Progenitor cell of endocrine pancreas (in vitro differentiated cells): Measurements from ENCODE around the gene GPR176. TPM values are rescaled to one million over a fixed set of nuclear protein-coding genes. Genes with fewer than 3 reads are reported as not detected.
"Not testable (repeated sequence)": the region's sequence is repeated elsewhere in the genome, so short reads cannot be mapped to it uniquely, and the experiment has no call there.

Source experiments
- DNase-seq: peaks from one replicate; pipeline ENCODE4 v3.0.0; 2021; ENCODE audit warnings: low spot score; ENCODE audit not compliant: unreplicated experiment
- H3K27ac Mint-ChIP-seq: 2 replicates; pipeline ENCODE4 v1.8.0; 2021; ENCODE audit warnings: mild to moderate bottlenecking, moderate library complexity, mixed read lengths
- H3K27me3 Mint-ChIP-seq: 2 replicates; pipeline ENCODE4 v1.8.0; 2021; ENCODE audit warnings: mixed read lengths
- H3K36me3 Mint-ChIP-seq: 2 replicates; pipeline ENCODE4 v1.8.0; 2022; ENCODE audit warnings: mixed read lengths; ENCODE audit not compliant: insufficient read depth
- H3K4me1 Mint-ChIP-seq: 2 replicates; pipeline ENCODE4 v1.8.0; 2021; ENCODE audit warnings: low read depth, mixed read lengths
- H3K4me3 Mint-ChIP-seq: 2 replicates; pipeline ENCODE4 v1.8.0; 2021; ENCODE audit warnings: low read depth, mild to moderate bottlenecking, moderate library complexity, mixed read lengths
- H3K9me3 Mint-ChIP-seq: 2 replicates; pipeline ENCODE4 v1.8.0; 2021; ENCODE audit warnings: low read depth, mixed read lengths
- CTCF ChIP-seq: fragments of 200-600 bp; sonication (generic); IDR thresholded peaks from one replicate; pipeline ENCODE4 v1.5.0; 2021; ENCODE audit warnings: antibody characterized with exemption, mild to moderate bottlenecking; ENCODE audit not compliant: unreplicated experiment
- total RNA-seq: library from RNA; stranded (reverse); gene quantifications from 2 replicates; pipeline ENCODE4 v1.2.1, GENCODE V29; 2021

Gene GPR176
- total RNA-seq, 1 donor from 2014 or later = 1.0 TPM

GRCh38 chr15:39907216-39907615 is 12.8 kb downstream of the GPR176 start:
- H3K27me3 Mint-ChIP-seq = peaks cover 9% of the 10 kb centered on the region
- no peak for DNase-seq
- no peaks in the 10 kb centered on the region for H3K36me3 Mint-ChIP-seq
- peaks cover 8% of the 10 kb centered on the region for H3K4me1 Mint-ChIP-seq
- no peak overlapping the region for H3K27ac Mint-ChIP-seq
- H3K9me3 Mint-ChIP-seq = no peaks in the 10 kb centered on the region
- TF ChIP-seq CTCF = no peak
- H3K4me3 Mint-ChIP-seq = no peak overlapping the region

GRCh38 chr15:39904115-39904514 is 16.0 kb downstream of the GPR176 start:
- Mint-ChIP-seq H3K4me3 (no peak overlapping the region), H3K4me1 (peaks cover 11% of the 10 kb centered on the region), H3K27me3 (no peaks in the 10 kb centered on the region), H3K27ac (no peak overlapping the region), H3K36me3 (no peaks in the 10 kb centered on the region), H3K9me3 (no peaks in the 10 kb centered on the region)
- DNase-seq = no peak
- no peak for TF ChIP-seq CTCF

- no peak overlapping the region for H3K4me3 Mint-ChIP-seq
- H3K36me3 Mint-ChIP-seq = no peaks in the 10 kb centered on the region
- H3K9me3 Mint-ChIP-seq = no peaks in the 10 kb centered on the region
- no peak for DNase-seq
- no peak overlapping the region for H3K27ac Mint-ChIP-seq
- peaks cover 5% of the 10 kb centered on the region for H3K27me3 Mint-ChIP-seq
- H3K4me1 Mint-ChIP-seq = peaks cover 13% of the 10 kb centered on the region
- TF ChIP-seq CTCF = no peak
Measured at GRCh38 chr15:39898317-39898716, 21.7 kb downstream of the GPR176 start.

GRCh38 chr15:39896846-39897245 is 23.2 kb downstream of the GPR176 start:
- Mint-ChIP-seq H3K36me3 (no peaks in the 10 kb centered on the region), H3K4me1 (peaks cover 9% of the 10 kb centered on the region), H3K9me3 (no peaks in the 10 kb centered on the region), H3K27ac (no peak overlapping the region), H3K27me3 (peaks cover 5% of the 10 kb centered on the region), H3K4me3 (no peak overlapping the region)
- no peak for TF ChIP-seq CTCF
- DNase-seq = no peak

GRCh38 chr15:39896101-39896500 is 24.0 kb downstream of the GPR176 start:
- no peaks in the 10 kb centered on the region for H3K36me3 Mint-ChIP-seq
- no peaks in the 10 kb centered on the region for H3K9me3 Mint-ChIP-seq
- peaks cover 5% of the 10 kb centered on the region for H3K27me3 Mint-ChIP-seq
- H3K4me3 Mint-ChIP-seq = no peak overlapping the region
- no peak overlapping the region for H3K27ac Mint-ChIP-seq
- H3K4me1 Mint-ChIP-seq = peaks cover 9% of the 10 kb centered on the region
- TF ChIP-seq CTCF = no peak
- DNase-seq = no peak

- H3K36me3 Mint-ChIP-seq, H3K27ac Mint-ChIP-seq, DNase-seq, H3K9me3 Mint-ChIP-seq, H3K4me3 Mint-ChIP-seq, H3K27me3 Mint-ChIP-seq: not testable (repeated sequence)
- peaks cover 29% of the 10 kb centered on the region for H3K4me1 Mint-ChIP-seq
Measured at GRCh38 chr15:39893051-39893450, 27.0 kb downstream of the GPR176 start.
